Stimulated activated CD4-positive, alpha-beta T cell treated with anti-CD3 and anti-CD28 coated beads, Interleukin-15, amount 100 ng/mL, for 48 hours (primary cell): Measurements from ENCODE around the gene PGM1.
A peak's percentile ranks its signal among the peaks of the same experiment; 100 is the strongest.

ENCODE experiments used
- DNase-seq, 2 donors: peaks; one replicate each; pipeline ENCODE4 v3.0.0-alpha.2; 2020; ENCODE audit warnings: low read depth in 2 of 2

The PGM1 gene

DNA sequence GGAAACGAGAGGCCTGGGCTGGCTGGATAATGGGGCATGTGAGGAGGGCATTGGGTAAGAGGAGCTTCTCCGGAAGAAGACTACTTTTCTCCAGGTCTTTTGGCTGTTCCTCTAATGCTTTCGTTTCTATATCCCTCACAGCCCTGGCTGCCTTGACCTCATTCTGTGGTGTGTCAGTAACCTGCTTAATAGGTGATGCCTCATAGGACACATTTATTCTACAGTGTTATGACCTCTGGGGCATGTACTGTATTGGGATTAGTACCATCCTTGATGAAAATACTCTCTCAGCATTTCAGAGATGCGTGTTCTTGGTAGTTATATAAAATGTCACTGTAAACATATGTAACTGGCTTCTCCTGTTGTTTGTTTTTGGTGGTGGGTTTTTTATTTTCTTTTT lies 40.1 kb downstream of the PGM1 start:
- no peak for DNase-seq

DNA sequence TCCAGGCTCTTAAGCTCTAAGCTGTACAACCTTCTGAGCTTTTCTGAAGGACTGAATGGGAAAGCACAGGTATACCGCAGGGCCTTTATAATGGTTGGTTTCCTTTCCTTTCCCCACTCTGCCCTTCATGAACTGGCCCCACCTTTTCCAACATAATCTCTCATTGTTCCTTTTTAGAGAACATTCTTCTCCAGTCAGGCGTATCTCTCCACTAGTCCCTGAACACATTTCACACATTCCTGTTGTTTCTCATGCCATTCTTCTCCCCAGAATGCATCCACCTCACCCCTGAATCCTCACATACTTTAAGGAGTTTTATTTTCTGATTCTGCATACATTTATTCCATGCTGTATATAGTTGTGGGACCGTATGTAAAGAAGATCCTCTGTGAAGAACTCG lies 41.3 kb downstream of the PGM1 start:
- no peak for DNase-seq

DNA sequence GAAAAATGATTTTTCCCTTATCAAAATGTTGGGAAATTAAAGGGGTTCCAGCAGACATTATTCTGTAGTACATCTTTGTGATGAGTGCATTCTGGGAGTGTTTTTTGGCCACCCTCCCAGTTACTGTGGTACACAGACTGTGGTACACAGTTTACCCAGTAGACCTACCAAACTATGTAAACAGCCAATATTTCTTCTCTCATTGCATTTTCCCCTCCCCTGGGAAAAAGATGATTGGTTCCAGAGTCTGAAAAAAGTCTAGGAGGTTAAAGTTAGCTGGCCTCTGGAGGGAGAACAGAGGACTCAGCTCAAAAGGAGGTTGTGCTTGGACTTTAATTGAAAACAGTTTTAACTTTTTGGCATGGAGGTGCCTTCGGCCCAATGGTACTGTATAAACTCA lies 42.5 kb downstream of the PGM1 start:
- no peak for DNase-seq

DNA sequence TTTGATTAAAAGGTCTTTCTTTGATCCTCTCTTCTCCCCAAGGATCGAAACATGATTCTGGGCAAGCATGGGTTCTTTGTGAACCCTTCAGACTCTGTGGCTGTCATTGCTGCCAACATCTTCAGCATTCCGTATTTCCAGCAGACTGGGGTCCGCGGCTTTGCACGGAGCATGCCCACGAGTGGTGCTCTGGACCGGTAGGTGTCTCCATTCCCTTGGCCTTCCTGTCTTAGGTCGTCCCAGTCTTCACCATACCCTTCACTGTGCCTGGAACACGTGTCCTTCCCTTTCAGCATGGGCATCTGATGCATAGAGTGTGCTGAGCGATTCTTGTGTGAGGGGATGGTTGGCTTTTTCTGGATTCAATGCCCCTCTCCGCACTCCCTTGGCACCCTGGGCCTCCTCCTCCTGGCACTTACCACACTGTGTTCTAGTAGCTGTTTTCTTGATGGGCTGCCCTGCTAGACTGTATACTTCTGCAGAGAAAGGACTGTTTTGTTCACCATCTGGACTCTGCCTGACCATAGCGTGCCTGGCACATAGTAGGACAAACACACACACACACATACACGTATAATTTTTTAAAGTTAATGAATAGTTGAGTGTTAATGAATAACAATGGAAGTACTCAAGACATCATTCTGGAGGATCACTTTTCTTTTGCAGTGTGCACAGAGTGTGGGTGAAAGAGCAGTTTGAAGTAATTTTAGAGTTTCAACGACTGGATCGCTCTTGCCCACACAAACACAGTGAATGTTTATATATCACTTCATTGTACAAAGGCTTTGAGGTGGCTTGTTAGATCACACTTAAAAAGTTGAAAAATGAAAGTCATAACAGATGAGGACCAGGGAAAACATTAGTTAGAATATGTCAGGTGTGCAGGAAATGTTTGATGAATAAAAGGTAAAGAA lies 43.2 kb downstream of the PGM1 start:
- no peak for DNase-seq

DNA sequence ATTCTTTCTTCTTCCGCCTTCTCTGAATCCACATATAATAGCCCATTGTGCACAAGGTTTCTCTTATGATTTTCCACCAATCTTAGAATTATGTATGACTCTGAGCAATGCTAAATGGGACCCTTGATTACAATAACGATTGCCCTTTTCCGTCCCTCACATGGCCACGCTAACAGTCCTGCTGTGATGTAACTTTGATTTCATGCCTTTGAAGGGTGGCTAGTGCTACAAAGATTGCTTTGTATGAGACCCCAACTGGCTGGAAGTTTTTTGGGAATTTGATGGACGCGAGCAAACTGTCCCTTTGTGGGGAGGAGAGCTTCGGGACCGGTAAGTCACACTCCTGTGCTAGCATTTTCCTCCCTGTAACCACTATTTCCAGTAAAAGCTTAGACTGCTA lies 45.3 kb downstream of the PGM1 start:
- no peak for DNase-seq

DNA sequence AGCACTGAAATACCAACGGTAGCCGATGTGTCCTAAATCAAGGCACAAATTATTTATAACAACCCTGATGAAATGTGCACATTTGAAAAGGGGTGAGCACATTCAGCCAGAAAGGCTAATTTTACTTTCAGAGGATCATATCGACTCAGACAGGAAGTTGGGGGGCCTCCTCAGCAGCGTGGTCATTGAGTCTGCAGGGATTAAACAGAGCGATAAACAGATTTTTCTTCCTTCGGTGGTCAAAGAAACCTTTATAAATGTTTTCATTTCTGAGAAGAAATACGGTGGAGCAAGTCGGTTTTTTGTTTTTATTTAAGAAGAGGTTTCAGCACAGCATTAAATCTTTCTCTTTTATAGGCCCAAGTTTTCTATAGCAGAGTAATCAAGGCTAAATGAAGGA lies 45.7 kb downstream of the PGM1 start:
- DNase-seq, result no peak

DNA sequence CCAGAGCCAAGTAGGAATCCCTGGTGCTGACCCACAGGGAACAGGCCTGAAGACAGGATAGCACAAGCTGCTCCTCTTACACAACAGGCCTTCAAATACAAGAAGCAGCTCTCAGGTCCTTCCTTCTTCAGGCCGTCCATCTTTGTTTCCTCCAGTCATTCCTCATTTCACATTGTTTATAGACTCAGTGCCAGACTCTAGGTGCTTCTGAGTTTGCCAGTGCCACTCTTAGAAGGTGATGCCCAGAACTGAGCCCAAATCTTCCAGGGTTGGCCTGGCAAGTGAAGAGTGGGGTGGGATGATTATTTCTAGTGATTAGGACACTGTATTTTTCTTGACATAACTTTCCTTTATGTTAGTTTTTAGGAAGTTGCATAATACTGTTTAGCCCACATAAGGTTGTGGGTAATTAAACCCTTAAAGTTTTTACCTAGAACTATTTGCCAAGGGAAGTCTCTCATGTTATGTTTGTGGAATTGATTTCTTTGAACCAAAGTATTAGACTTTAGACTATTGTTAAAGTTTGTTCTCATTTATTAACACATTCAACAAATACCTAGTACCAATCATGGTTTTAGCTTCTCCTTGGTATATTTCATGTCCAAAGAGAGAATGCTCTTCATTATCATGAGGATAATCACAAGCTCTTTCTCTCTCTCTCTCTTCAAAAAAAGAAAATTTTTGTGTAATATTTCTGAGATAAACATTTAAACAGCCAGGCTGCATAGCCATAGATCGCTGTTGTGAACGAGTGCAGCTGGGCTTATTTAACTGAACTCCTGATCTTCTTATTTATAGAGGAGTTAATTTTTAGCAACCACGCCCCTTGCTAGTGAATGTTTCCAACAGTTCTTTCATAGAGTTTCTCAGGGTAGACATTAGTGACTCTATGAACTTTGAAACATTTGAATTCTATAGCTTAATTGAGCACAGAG lies 47.7 kb downstream of the PGM1 start:
- no peak for DNase-seq

DNA sequence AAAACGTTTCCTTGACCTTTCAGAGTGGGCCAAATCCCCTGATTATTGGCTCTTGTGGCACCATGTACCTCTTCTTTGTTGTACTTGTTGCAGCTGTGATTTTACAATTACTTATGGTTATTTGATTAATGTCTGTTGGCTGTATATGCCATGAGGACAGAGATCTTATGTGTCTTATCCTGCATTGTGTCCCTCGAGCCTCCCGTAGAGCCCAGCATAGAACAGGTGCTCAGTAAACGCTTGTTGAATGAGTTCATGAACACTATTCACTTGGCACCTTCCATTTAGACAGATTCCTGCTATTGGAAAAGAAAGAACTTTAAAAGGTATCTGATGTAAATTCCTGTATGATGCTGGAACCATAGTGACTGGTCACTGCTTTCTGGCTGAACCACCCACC lies 48.4 kb downstream of the PGM1 start:
- no peak for DNase-seq

DNA sequence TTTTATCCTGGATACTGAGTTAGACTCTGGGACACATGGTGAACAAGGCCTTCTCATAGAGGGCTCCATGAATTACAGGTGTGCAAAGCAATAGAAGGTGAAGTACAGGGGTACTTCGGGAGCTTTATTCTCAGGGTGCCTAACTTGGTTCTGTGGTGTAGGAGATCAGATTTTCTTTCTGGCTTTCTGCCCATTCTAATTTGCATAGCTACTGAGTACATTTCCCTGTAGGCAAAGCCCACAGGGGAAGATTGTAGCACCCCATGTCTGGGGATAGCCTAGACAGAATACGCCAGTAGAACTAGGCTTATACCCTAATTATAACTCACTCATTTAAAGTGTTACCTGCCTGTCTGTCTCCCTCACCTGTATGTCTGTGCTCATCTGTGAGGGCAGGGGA lies 49.7 kb downstream of the PGM1 start:
- no peak for DNase-seq

DNA sequence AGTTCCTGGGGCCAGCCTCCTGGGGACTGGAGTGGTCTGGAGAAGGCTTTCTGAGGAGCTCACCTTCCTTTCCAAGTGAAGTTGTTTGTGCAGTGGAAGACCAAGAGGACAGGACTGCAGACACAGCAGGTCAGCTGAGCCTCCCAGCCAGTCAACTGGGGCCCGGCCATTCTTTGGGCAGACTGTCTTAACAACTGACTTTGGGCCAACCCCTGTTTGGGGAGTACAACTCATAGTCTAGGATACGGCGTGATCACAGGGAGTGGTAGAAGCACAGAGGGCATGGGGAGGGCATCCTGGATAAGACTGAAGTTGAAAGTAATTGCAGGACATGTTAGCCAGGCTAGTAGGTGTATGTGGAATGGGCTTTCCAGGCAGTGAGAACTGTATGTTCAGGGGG lies 50.3 kb downstream of the PGM1 start:
- no peak for DNase-seq

DNA sequence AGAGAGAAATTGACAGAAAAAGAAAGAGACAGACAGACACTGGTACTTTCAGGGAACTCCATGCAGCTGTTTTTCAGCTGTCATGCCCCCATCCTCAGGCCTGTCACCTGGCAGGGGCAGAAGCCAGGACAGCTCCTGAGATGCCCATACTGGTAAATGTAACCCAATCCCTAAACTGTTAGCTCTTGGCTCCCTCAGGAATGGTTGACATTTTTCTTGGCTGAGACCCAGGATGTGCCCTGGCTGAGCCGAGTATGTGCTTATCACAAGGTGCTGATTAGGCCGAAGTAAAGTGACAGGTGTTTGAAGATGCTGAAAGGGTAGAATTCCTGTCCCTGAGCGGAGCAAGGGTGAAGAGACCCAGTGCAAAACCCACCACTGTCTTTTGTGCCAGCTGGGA lies 50.7 kb downstream of the PGM1 start:
- no peak for DNase-seq

DNA sequence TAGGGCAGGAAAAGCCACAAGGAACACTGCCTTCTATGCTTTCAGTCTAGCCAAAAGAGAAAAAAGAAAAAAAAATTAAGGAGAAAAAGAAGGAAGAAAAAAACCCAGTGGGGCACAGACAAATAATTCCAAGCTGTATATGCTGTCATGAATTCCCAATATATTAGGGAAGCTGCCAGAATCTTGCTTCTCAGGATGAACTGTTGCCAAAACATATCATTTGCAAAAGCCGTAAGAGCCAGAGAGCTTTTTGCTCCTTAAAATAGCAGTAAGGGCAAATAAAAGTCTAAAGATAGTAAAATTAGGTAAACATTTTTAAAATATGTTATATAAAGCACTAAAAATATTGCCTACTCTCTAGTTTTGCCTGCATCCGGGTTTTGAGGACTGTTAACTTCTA lies 52.1 kb downstream of the PGM1 start:
- no peak for DNase-seq

DNA sequence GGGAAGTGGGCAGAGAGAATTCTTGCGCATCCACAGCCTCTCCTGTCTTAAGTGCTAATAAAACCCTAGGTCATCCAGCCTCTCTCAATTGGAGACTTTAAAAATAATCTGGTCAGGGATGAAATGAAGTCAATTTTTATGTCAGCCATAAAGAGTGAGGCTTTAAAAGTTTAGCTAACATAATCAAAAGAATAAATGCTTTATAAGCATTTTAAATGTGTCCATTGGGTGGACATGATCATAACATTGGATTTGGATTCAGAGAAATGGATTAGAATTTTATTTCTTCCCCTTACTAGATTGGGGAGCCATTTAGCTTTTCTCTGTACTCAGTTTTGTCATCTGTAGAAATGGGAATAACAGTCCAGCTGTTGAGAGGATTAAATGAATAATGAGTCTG lies 55.5 kb downstream of the PGM1 start:
- no peak for DNase-seq

DNA sequence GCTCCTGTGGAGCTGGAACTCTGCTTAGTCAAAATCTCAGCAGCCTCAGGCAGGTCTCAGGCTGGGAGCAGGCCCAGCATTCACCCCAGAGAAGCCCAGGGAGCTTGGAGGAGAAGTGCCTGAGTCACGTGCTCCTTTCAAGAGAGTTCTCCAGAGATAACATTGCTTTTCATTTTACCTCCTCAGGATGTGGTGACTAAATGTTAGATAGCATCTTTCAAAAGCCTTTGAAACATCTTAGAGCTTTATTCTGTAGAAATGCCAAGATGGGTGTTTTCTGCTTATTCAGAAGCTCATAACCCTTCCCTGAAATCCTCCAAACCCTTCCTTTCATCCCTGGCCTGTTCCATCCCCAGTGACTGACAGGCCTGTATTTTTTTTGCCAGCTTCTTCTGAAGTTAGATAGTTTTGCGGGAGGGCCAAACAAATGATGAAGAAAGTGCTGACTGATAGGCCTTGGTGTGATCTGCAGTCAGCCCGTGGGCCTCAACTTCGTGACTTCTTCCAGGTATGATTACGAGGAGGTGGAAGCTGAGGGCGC lies 58.0 kb downstream of the PGM1 start:
- DNase-seq, result peak; percentile 21

DNA sequence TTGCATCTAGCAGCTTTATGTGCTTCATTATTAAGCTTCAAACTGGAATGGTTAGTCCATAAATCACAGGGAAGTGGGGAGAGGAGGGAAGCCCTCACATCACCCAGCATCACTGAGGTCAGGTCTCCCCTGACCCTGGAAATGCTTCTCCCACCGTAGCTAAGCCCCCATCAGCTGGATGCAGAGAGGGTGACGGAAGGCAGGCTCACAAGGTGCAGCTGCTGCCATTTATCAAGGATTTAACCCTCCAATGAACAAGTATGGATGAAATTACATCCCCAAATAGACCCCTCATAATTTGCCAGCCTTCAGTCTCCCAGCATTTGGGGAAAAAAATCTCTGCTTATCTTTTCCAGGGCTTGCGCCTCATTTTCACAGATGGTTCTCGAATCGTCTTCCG lies 60.8 kb downstream of the PGM1 start:
- DNase-seq, result no peak

DNA sequence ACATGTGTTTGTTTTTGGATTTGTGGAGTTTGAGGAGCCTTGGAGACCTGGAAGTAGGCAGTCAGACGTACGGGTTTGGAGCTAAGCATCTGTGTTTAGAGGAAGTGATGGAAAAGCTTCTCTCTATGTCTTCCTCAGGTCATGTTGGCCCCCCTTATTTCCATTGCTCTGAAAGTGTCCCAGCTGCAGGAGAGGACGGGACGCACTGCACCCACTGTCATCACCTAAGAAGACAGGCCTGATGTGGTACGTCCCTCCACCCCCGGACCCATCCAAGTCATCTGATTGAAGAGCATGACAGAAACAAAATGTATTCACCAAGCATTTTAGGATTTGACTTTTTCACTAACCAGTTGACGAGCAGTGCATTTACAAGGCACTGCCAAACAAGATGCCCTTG lies 66.2 kb downstream of the PGM1 start:
- DNase-seq, result no peak

DNA sequence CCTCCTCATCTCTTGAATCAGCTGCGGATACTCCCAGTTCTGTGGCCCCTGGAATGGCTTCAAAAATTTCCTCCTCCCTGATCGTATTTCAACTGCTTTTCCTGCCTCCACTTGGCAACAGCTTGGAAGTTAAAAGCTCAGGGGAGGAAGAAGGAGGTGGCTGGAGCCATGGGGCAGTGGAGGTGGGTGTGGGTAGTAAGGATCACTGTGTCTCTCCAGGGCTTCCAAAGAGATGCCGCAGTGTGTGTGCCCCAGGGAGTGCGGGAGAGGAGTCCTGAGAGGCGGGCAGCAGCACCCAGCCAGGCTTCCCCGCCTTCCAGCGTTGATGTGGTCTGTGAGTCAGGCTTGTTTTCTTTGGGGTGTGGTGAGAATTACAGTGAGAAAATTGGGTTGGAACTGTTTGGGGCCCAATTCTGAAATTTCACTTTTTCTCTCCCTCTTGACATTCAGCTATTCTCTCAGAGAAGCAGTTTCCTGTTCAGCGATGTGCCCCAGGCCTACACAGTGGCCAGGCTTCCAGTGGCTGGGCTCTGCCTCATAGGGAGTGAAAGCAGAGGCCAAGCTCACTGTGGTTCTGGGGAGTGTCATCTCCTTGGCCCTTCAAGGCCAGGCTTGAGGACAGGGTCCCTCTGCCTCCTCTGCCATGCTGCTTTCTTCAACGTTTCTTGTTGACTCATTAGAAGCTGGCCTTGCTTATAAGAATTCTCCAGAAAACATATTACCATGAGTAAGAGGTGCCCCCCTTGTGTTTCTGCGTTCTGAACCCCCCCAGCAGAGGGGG lies 69.0 kb downstream of the PGM1 start:
- DNase-seq, result no peak

DNA sequence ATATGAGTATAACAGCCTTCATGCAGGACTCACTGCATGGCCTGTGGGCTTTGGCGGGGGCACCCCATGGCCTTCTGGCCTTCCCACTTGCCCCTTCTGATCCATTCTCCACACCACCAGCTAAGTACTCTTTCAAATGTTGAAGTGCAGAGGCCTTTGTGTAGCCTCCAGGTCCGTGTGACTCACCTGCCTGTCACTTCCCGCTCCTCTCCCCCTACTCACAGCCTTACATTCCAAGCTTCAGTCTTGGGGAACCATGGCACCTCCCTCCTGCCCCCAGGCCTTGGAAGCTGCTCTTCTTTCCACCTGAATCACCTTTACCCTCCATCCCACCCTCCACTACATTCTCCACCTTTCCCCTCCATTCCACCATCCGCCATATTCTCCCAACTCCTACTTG lies 69.6 kb downstream of the PGM1 start:
- no peak for DNase-seq

DNA sequence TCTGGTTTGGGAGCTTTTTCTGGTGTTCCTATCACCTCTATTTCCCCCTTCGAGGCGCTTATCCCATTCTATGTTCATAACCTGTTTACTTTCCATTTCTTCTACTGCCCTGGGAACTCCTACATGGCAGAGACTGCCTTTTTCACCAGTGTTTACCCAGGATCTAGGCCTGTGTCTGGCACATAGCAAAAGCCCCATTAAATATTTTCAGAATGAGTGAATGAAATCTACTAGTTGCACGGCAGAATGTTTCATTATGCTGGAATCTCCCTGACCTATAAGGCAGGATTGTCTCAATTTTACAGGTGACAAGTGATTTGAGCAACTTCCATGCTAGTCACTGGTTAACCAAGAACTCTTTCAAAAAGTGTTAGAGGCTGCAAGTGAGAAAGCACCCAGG lies 70.1 kb downstream of the PGM1 start:
- no peak for DNase-seq

DNA sequence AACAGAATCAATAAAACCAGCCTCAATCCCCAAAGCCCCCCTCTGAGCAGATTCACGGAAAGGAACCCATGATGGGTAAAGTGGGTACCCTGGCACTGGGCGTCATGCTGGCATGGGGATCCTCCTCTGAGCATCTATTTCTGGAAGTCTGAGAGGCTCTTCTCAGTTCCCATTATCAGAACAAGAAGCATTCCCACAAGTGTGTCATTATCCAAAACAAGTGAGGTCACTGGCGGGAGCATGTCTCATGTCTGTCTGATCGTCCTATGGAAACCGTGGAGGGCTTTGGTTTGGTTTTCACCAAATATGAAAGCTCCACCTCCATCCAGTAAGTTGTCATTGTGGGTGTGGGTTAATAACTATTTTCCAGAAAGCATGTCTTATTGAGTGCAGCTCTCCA lies 70.7 kb downstream of the PGM1 start:
- no peak for DNase-seq

DNA sequence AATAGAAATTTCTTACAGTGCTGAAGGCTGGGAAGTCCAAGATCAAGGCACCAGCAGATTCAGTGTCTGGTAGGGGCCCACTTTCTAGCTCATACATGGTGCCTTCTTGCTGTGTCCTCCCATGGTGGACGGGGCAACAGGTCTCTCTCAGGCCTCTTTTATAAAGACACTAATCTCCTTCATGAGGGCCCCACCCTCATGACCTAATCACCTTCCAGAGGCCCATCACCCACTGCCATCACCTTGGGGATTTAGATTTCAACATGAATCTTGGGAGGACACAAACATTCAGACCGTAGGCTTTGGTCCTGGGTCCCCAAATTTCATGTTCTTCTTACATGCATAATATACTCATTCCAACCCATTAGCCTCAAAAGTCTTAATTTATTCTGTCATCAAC lies 71.5 kb downstream of the PGM1 start:
- no peak for DNase-seq

DNA sequence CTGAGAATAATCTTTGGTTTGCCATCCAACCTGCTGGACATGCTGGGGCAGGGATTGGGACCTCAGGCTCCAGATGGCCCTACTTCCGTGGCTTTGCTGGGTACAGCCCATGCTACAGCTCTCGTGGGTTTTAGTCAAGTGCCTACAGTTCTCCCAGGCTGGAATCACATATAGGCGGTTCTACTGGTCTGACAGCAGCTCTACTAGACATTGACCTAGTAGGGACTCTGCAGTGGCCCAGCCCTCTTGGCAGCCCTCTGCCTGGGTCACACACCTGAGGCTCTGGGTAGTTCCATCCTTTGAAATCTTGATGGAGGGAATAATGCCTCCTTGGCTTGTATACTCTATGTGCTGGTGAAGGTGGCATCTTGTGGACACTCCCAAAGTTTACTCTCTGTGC lies 72.2 kb downstream of the PGM1 start:
- no peak for DNase-seq
